A673 (cell line): ENCODE results near the gene PDZD8. TPM values are rescaled to one million over a fixed set of nuclear protein-coding genes. Genes with fewer than 3 reads are reported as not detected.

Source experiments
- BruUV-seq: library from RNA; stranded (reverse); fragments of 400-500 nt; replicated peaks from 2 replicates; lab custom pipeline; 2021; lab: Mats Ljungman, UMichigan
- CTCF ChIA-PET: fragments of 300-600 bp; sonication (Branson Sonifier 250); formaldehyde crosslinking; loops from one replicate; lab custom pipeline; 2022; ENCODE audit warnings: antibody characterized with exemption; lab: Charles Lee
- POLR2A ChIA-PET: fragments of 300-600 bp; sonication (Branson Sonifier 250); formaldehyde crosslinking; loops from one replicate; lab custom pipeline; 2022; ENCODE audit warnings: antibody characterized with exemption; ENCODE audit not compliant: low non-redundant PET; lab: Charles Lee
- DNase-seq: peaks from one replicate; pipeline ENCODE4 v3.0.0-alpha.2; 2015; ENCODE audit warnings: low spot score
- H3K27ac ChIP-seq: fragments of 200-600 bp; sonication (generic); 2 replicates; pipeline ENCODE4 v1.5.1; 2016; ENCODE audit warnings: mixed run types, low read depth, mild to moderate bottlenecking, mixed read lengths, antibody characterized with exemption, low read length; ENCODE audit not compliant: poor library complexity, severe bottlenecking
- H3K27me3 ChIP-seq: fragments of 200-600 bp; sonication (generic); replicated peaks from 2 replicates; pipeline ENCODE4 v1.6.1; 2017; ENCODE audit warnings: mixed run types, low read depth, mild to moderate bottlenecking, mixed read lengths, antibody characterized with exemption, low read length; ENCODE audit not compliant: insufficient read depth, poor library complexity
- H3K36me3 ChIP-seq: fragments of 200-600 bp; sonication (generic); 2 replicates; pipeline ENCODE4 v1.6.1; 2016; ENCODE audit warnings: mixed run types, mild to moderate bottlenecking, mixed read lengths, antibody characterized with exemption, low read length; ENCODE audit not compliant: insufficient read depth, poor library complexity, severe bottlenecking
- H3K4me1 ChIP-seq: fragments of 200-600 bp; sonication (generic); 2 replicates; pipeline ENCODE4 v1.6.1; 2017; ENCODE audit warnings: mixed run types, mild to moderate bottlenecking, mixed read lengths, antibody characterized with exemption, low read length; ENCODE audit not compliant: insufficient read depth, poor library complexity, severe bottlenecking
- H3K4me3 ChIP-seq: fragments of 200-600 bp; sonication (generic); 2 replicates; pipeline ENCODE4 v1.5.1; 2016; ENCODE audit warnings: low read depth, mixed run types, mild to moderate bottlenecking, mixed read lengths, low read length; ENCODE audit not compliant: poor library complexity, severe bottlenecking
- H3K9me3 ChIP-seq: fragments of 200-600 bp; sonication (generic); 2 replicates; pipeline ENCODE4 v1.6.1; 2016; ENCODE audit warnings: mixed run types, low read depth, mild to moderate bottlenecking, mixed read lengths, antibody characterized with exemption, low read length; ENCODE audit not compliant: poor library complexity, severe bottlenecking
- CTCF ChIP-seq: fragments of 300-800, 200-600 bp; sonication (generic); conservative IDR thresholded peaks from 2 replicates; pipeline ENCODE4 v1.5.1; 2017; ENCODE audit warnings: low read depth, mild to moderate bottlenecking, antibody characterized with exemption, low read length, moderate library complexity, mixed read lengths
- EZH2 ChIP-seq: fragments of 200-600 bp; sonication (generic); IDR thresholded peaks from 2 replicates; pipeline ENCODE4 v1.6.1; 2017; ENCODE audit warnings: borderline replicate concordance, low read depth, mild to moderate bottlenecking, mixed read lengths, antibody characterized with exemption, low read length; ENCODE audit not compliant: poor library complexity, severe bottlenecking
- intact Hi-C: fragments of 100-400 bp; cut with micrococcal nuclease; formaldehyde crosslinking; loops from one replicate; pipeline ENCODE4 v1.10.0; 2022; ENCODE audit not compliant: unreplicated experiment
- total RNA-seq: library from RNA; stranded (reverse); gene quantifications from 2 replicates; pipeline ENCODE4 v1.2.3, GENCODE V29; 2021

Gene PDZD8
- total RNA-seq, 1 experiment from 2014 or later: 29.5 TPM

- BruUV-seq: no TSS peak
- Histone ChIP-seq H3K36me3 (no peaks in the 10 kb centered on the region), H3K9me3 (no peaks in the 10 kb centered on the region), H3K27me3 (no peaks in the 10 kb centered on the region), H3K4me1 (no peaks in the 10 kb centered on the region), H3K4me3 (no peak overlapping the region), H3K27ac (no peak overlapping the region)
- intact Hi-C loops: no loop called here
- ChIA-PET CTCF (no interaction called here), POLR2A (no interaction called here)
- TF ChIP-seq EZH2: no peak
- TF ChIP-seq CTCF: no peak
- no peak for DNase-seq
Observed at GRCh38 chr10:117313641-117314040, 61.6 kb downstream of the PDZD8 start.

GRCh38 chr10:117312430-117312829 is 62.8 kb downstream of the PDZD8 start:
- ChIA-PET CTCF (no interaction called here), POLR2A (no interaction called here)
- no peaks in the 10 kb centered on the region for H3K4me1 ChIP-seq
- H3K4me3 ChIP-seq: no peak overlapping the region
- no peak for DNase-seq
- no peaks in the 10 kb centered on the region for H3K36me3 ChIP-seq
- intact Hi-C loops: no loop called here
- TF ChIP-seq CTCF: no peak
- no peak for TF ChIP-seq EZH2
- no TSS peak for BruUV-seq
- no peaks in the 10 kb centered on the region for H3K27me3 ChIP-seq
- no peak overlapping the region for H3K27ac ChIP-seq
- no peaks in the 10 kb centered on the region for H3K9me3 ChIP-seq

GRCh38 chr10:117311261-117311660 is 64.0 kb downstream of the PDZD8 start:
- no TSS peak for BruUV-seq
- H3K27ac ChIP-seq: no peak overlapping the region
- no peak overlapping the region for H3K4me3 ChIP-seq
- DNase-seq: no peak
- H3K9me3 ChIP-seq: no peaks in the 10 kb centered on the region
- H3K27me3 ChIP-seq: no peaks in the 10 kb centered on the region
- ChIA-PET CTCF (no interaction called here), POLR2A (no interaction called here)
- H3K4me1 ChIP-seq: no peaks in the 10 kb centered on the region
- TF ChIP-seq EZH2 (no peak), CTCF (no peak)
- intact Hi-C loops: no loop called here
- no peaks in the 10 kb centered on the region for H3K36me3 ChIP-seq
